ENCODE data around the gene FAM222A. TPM values are rescaled to one million over a fixed set of nuclear protein-coding genes. Genes with fewer than 3 reads are reported as not detected.

Gene FAM222A
- total RNA-seq, 1 donor from 2014 or later, result 0.73 TPM

- Mint-ChIP-seq H3K9me3 (no peaks in the 10 kb centered on the region), H3K27ac (no peak overlapping the region), H3K4me1 (peaks cover 9% of the 10 kb centered on the region), H3K36me3 (ENCODE audit: low read depth) (no peaks in the 10 kb centered on the region), H3K4me3 (no peak overlapping the region), H3K27me3 (peaks cover 12% of the 10 kb centered on the region)
- ChIA-PET CTCF (no interaction called here), POLR2A (no interaction called here)
- ATAC-seq (ENCODE audit: low read depth) (no peak), DNase-seq (no peak)
- TF ChIP-seq CTCF (IDR thresholded peaks at IDR 0.05), result no peak
- intact Hi-C loops (cut with micrococcal nuclease), result loop anchor here (10.0 kb wide), 1 partner anchor 565 kb away; no protein-coding TSS in a partner anchor
These were observed 5.7 kb downstream of the FAM222A start for GRCh38 chr12:109719123-109720022.

- no peaks in the 10 kb centered on the region for H3K36me3 Mint-ChIP-seq (ENCODE audit: low read depth)
- H3K27me3 Mint-ChIP-seq, result peaks cover 12% of the 10 kb centered on the region
- POLR2A ChIA-PET, result interaction anchor here (0.9 kb wide), 1 partner anchor 147 kb away, joined by 3 read pairs; the partner anchor contains the start of gene MMAB
- no peak overlapping the region for H3K4me3 Mint-ChIP-seq
- DNase-seq (no peak), ATAC-seq (ENCODE audit: low read depth) (no peak)
- H3K27ac Mint-ChIP-seq, result no peak overlapping the region
- no peaks in the 10 kb centered on the region for H3K9me3 Mint-ChIP-seq
- CTCF ChIA-PET, result no interaction called here
- TF ChIP-seq CTCF (IDR thresholded peaks at IDR 0.05), result no peak
- intact Hi-C loops (cut with micrococcal nuclease), result no loop called here
- peaks cover 3% of the 10 kb centered on the region for H3K4me1 Mint-ChIP-seq
These were observed 6.7 kb downstream of the FAM222A start for GRCh38 chr12:109720152-109720856.

- H3K9me3 Mint-ChIP-seq, result no peaks in the 10 kb centered on the region
- H3K36me3 Mint-ChIP-seq (ENCODE audit: low read depth), result no peaks in the 10 kb centered on the region
- ChIA-PET CTCF (no interaction called here), POLR2A (interaction anchor here (0.9 kb wide), 1 partner anchor 148 kb away, joined by 3 read pairs; the partner anchor contains the start of gene MMAB)
- H3K27ac Mint-ChIP-seq, result no peak overlapping the region
- TF ChIP-seq CTCF (IDR thresholded peaks at IDR 0.05), result no peak
- no peak overlapping the region for H3K4me3 Mint-ChIP-seq
- peaks cover 12% of the 10 kb centered on the region for H3K27me3 Mint-ChIP-seq
- intact Hi-C loops (cut with micrococcal nuclease), result no loop called here
- peaks cover 2% of the 10 kb centered on the region for H3K4me1 Mint-ChIP-seq
- DNase-seq (no peak), ATAC-seq (ENCODE audit: low read depth) (no peak)
These were observed 7.2 kb downstream of the FAM222A start for GRCh38 chr12:109720857-109721189.

- intact Hi-C loops (cut with micrococcal nuclease), result no loop called here
- H3K36me3 Mint-ChIP-seq (ENCODE audit: low read depth), result no peaks in the 10 kb centered on the region
- ChIA-PET POLR2A (interaction anchor here (0.9 kb wide), 1 partner anchor 148 kb away, joined by 3 read pairs; the partner anchor contains the start of gene MMAB), CTCF (no interaction called here)
- H3K4me1 Mint-ChIP-seq, result peaks cover 2% of the 10 kb centered on the region
- H3K4me3 Mint-ChIP-seq, result no peak overlapping the region
- DNase-seq, result no peak
- no peak overlapping the region for H3K27ac Mint-ChIP-seq
- TF ChIP-seq CTCF (IDR thresholded peaks at IDR 0.05), result no peak
- H3K27me3 Mint-ChIP-seq, result peaks cover 12% of the 10 kb centered on the region
- no peaks in the 10 kb centered on the region for H3K9me3 Mint-ChIP-seq
- no peak for ATAC-seq (ENCODE audit: low read depth)
These were observed 7.7 kb downstream of the FAM222A start for GRCh38 chr12:109721276-109721675.

Data from activated B cell treated with CpG ODN at 0.5 μM for 24 hours (primary cell).